H1 (cell line): Measurements from ENCODE around the gene NDUFB10. TPM values are rescaled to one million over a fixed set of nuclear protein-coding genes. Genes with fewer than 3 reads are reported as not detected.

Source experiments
- CTCF ChIA-PET: fragments of 300-600 bp; sonication (Branson Sonifier 250); formaldehyde crosslinking; loops from one replicate; lab custom pipeline; 2021; ENCODE audit not compliant: partially characterized antibody; lab: Charles Lee
- POLR2A ChIA-PET: fragments of 300-600 bp; sonication (Branson Sonifier 250); formaldehyde crosslinking; loops from one replicate; lab custom pipeline; 2021; ENCODE audit warnings: inconsistent platforms; ENCODE audit not compliant: partially characterized antibody; lab: Charles Lee
- DNase-seq, 2 experiments: peaks; one replicate each; pipeline versions ENCODE4 v3.0.0 to v3.0.0-alpha.2; 2010 to 2022; ENCODE audit warnings: low spot score in 2 of 2, low read depth in 1 of 2, mixed read lengths in 1 of 2
- FAIRE-seq: peaks from 2 replicates; lab custom pipeline; 2011; peaks lifted over from hg19 to GRCh38; lab: Jason Lieb, UNC
- H2AFZ ChIP-seq: 2 replicates; pipeline ENCODE4 v1.8.1; 2012; ENCODE audit warnings: low read length, inconsistent platforms
- H2AK5ac ChIP-seq: 2 replicates; pipeline ENCODE4 v1.6.1; 2013; ENCODE audit warnings: low read depth, low read length
- H2BK120ac ChIP-seq: replicated peaks from 2 replicates; pipeline ENCODE3; 2013; ENCODE audit warnings: low read depth, low read length, inconsistent platforms
- H2BK12ac ChIP-seq: 2 replicates; pipeline ENCODE4 v1.6.1; 2013; ENCODE audit warnings: low read depth, low read length
- H2BK15ac ChIP-seq: 2 replicates; pipeline ENCODE4 v1.6.1; 2013; ENCODE audit warnings: low read length
- H2BK20ac ChIP-seq: 2 replicates; pipeline ENCODE4 v1.6.1; 2013; ENCODE audit warnings: low read length
- H2BK5ac ChIP-seq: 2 replicates; pipeline ENCODE4 v1.6.1; 2013; ENCODE audit warnings: low read depth, low read length
- H3K14ac ChIP-seq: 2 replicates; pipeline ENCODE4 v1.6.1; 2013; ENCODE audit warnings: inconsistent platforms; ENCODE audit not compliant: insufficient read length
- H3K18ac ChIP-seq: 2 replicates; pipeline ENCODE4 v1.6.1; 2013; ENCODE audit warnings: low read length; ENCODE audit errors: extremely low read depth
- H3K23ac ChIP-seq: 2 replicates; pipeline ENCODE4 v1.6.1; 2013; ENCODE audit warnings: inconsistent platforms; ENCODE audit not compliant: insufficient read length
- H3K23me2 ChIP-seq: 2 replicates; pipeline ENCODE4 v1.6.1; 2013; ENCODE audit warnings: low read depth, low read length
- H3K27ac ChIP-seq: 2 replicates; pipeline ENCODE4 v1.6.1; 2011; ENCODE audit warnings: low read depth, low read length, inconsistent platforms
- H3K27me3 ChIP-seq, 4 experiments: replicated peaks in 1 of 4; 1 replicate in 1 of 4; 2 replicates in 3 of 4; pipeline versions ENCODE4 v1.6.1 to v1.8.1; 2011 to 2013; ENCODE audit warnings: low read length in 3 of 4, mild to moderate bottlenecking in 3 of 4, inconsistent platforms in 2 of 4, mixed read lengths in 2 of 4, moderate library complexity in 1 of 4; ENCODE audit not compliant: control insufficient read depth in 3 of 4, insufficient read depth in 3 of 4; ENCODE audit errors: extremely low read depth in 1 of 4
- H3K36me3 ChIP-seq, 4 experiments: 2 replicates each; pipeline versions ENCODE4 v1.6.1 to v1.8.1; 2011 to 2013; ENCODE audit warnings: mild to moderate bottlenecking in 4 of 4, low read length in 3 of 4, moderate library complexity in 2 of 4, control low read depth in 1 of 4, inconsistent platforms in 1 of 4; ENCODE audit not compliant: insufficient read depth in 4 of 4, control insufficient read depth in 2 of 4
- H3K4ac ChIP-seq: replicated peaks from 2 replicates; pipeline ENCODE3; 2013; ENCODE audit warnings: low read length, low read depth, mixed read lengths, inconsistent platforms; ENCODE audit not compliant: insufficient read length
- H3K4me1 ChIP-seq, 4 experiments: replicated peaks in 1 of 4; 1 replicate in 1 of 4; 2 replicates in 3 of 4; pipeline versions ENCODE4 v1.6.1 to v1.8.1; 2011 to 2013; ENCODE audit warnings: low read length in 3 of 4, inconsistent platforms in 2 of 4, mixed read lengths in 1 of 4; ENCODE audit not compliant: insufficient read depth in 4 of 4, control insufficient read depth in 3 of 4
- H3K4me2 ChIP-seq, 2 experiments: 2 replicates each; pipeline versions ENCODE4 v1.6.1 to v1.8.1; 2011 to 2013; ENCODE audit warnings: low read depth in 2 of 2, low read length in 2 of 2, control low read depth in 1 of 2, inconsistent platforms in 1 of 2, mild to moderate bottlenecking in 1 of 2; ENCODE audit not compliant: insufficient read depth in 1 of 2
- H3K4me3 ChIP-seq, 4 experiments: fragments of 200-600, 300-600 bp in 1 of 4; sonication (generic), shearing (Covaris generic), sonication (Bioruptor Twin) in 1 of 4; 2 replicates each; pipeline versions ENCODE4 v1.5.1 to v1.8.1; 2011 to 2016; ENCODE audit warnings: low read length in 4 of 4, low read depth in 3 of 4, control low read depth in 2 of 4, inconsistent platforms in 2 of 4, mild to moderate bottlenecking in 2 of 4, mixed read lengths in 1 of 4, moderate library complexity in 1 of 4; ENCODE audit not compliant: insufficient read depth in 2 of 4; ENCODE audit errors: extremely low read depth in 1 of 4
- H3K56ac ChIP-seq: replicated peaks from 2 replicates; pipeline ENCODE3; 2013; ENCODE audit warnings: low read depth, mild to moderate bottlenecking, mixed read lengths, low read length, inconsistent platforms; ENCODE audit not compliant: insufficient read length
- H3K79me1 ChIP-seq: 2 replicates; pipeline ENCODE4 v1.6.1; 2013; ENCODE audit warnings: low read depth, low read length, control low read depth
- H3K79me2 ChIP-seq, 2 experiments: 2 replicates each; pipeline versions ENCODE4 v1.6.1 to v1.8.1; 2012 to 2013; ENCODE audit warnings: low read length in 2 of 2, mild to moderate bottlenecking in 2 of 2, inconsistent platforms in 1 of 2; ENCODE audit not compliant: insufficient read depth in 2 of 2, control insufficient read depth in 1 of 2
- H3K9ac ChIP-seq, 4 experiments: replicated peaks in 1 of 4; 1 replicate in 1 of 4; 2 replicates in 3 of 4; pipeline versions ENCODE4 v1.6.1 to v1.8.1; 2011 to 2013; ENCODE audit warnings: low read depth in 3 of 4, low read length in 3 of 4, control low read depth in 2 of 4, mild to moderate bottlenecking in 2 of 4, moderate library complexity in 2 of 4, inconsistent platforms in 1 of 4; ENCODE audit errors: extremely low read depth in 1 of 4
- H3K9me3 ChIP-seq, 2 experiments: 2 replicates each; pipeline versions ENCODE4 v1.6.1 to v1.8.1; 2012 to 2013; ENCODE audit warnings: mild to moderate bottlenecking in 2 of 2, moderate library complexity in 2 of 2, control low read depth in 1 of 2, inconsistent platforms in 1 of 2, low read depth in 1 of 2, low read length in 1 of 2, mixed read lengths in 1 of 2; ENCODE audit not compliant: insufficient read depth in 2 of 2
- H4K20me1 ChIP-seq, 2 experiments: replicated peaks in 1 of 2; 2 replicates each; pipeline versions ENCODE3 to v1.8.1; 2011 to 2013; ENCODE audit warnings: inconsistent platforms in 2 of 2, low read length in 2 of 2, mild to moderate bottlenecking in 1 of 2; ENCODE audit not compliant: insufficient read depth in 2 of 2, control insufficient read depth in 1 of 2
- H4K5ac ChIP-seq: 2 replicates; pipeline ENCODE4 v1.6.1; 2013; ENCODE audit warnings: low read length, low read depth, mixed read lengths, inconsistent platforms; ENCODE audit not compliant: insufficient read length
- H4K8ac ChIP-seq: 2 replicates; pipeline ENCODE4 v1.8.0; 2013; ENCODE audit warnings: mild to moderate bottlenecking, moderate library complexity, low read length, inconsistent platforms; ENCODE audit not compliant: insufficient read depth; ENCODE audit errors: extremely low read depth
- H4K91ac ChIP-seq: replicated peaks from 2 replicates; pipeline ENCODE3; 2013; ENCODE audit warnings: low read length, mixed read lengths, inconsistent platforms; ENCODE audit not compliant: insufficient read length
- CHD2 ChIP-seq: IDR thresholded peaks from 2 replicates; pipeline ENCODE4 v1.6.1; 2012; ENCODE audit warnings: low read length, improper control_type of control experiment
- GABPA ChIP-seq: IDR thresholded peaks from 2 replicates; pipeline ENCODE4 v1.6.1; 2011; ENCODE audit warnings: mild to moderate bottlenecking, low read length, moderate library complexity, borderline replicate concordance; ENCODE audit not compliant: insufficient read depth
- KDM5A ChIP-seq: fragments of 200-600 bp; IDR thresholded peaks from 2 replicates; pipeline ENCODE4 v1.7.1; 2012; ENCODE audit warnings: mild to moderate bottlenecking, low read length, inconsistent platforms, mixed read lengths
- RAD21 ChIP-seq, 2 experiments: IDR thresholded peaks in 1 of 2; conservative IDR thresholded peaks in 1 of 2; 2 replicates each; pipeline ENCODE4 v1.6.1; 2011; ENCODE audit warnings: low read depth in 2 of 2, low read length in 2 of 2, improper control_type of control experiment in 1 of 2, inconsistent platforms in 1 of 2, mild to moderate bottlenecking in 1 of 2, moderate library complexity in 1 of 2
- WGBS, 2 experiments: shearing (Covaris generic) in 1 of 2; methylation state at CpG; one replicate each; pipeline versions ENCODE4 v1.1.6 to v1.1.7; 2013 to 2015; ENCODE audit warnings: low lambda C conversion rate in 2 of 2, mixed read lengths in 2 of 2, inconsistent platforms in 1 of 2, low coverage in 1 of 2, missing lambda C conversion rate in 1 of 2; ENCODE audit not compliant: insufficient replicate concordance in 2 of 2, insufficient coverage in 1 of 2, insufficient read length in 1 of 2; ENCODE audit errors: extremely low coverage in 1 of 2, missing lambda C conversion rate in 1 of 2; 5-methylcytosine and 5-hydroxymethylcytosine counted together
- polyA plus RNA-seq, 7 experiments: library from polyadenylated mRNA; depleted of rRNA in 3 of 7; stranded (reverse) in 5 of 7; unstranded in 2 of 7; fragments of >200 nt in 5 of 7; fragments of 200-250 nt in 2 of 7; gene quantifications; 1 replicate in 5 of 7; 2 replicates in 1 of 7; 4 replicates in 1 of 7; pipeline versions ENCODE4 v1.2.1 to v1.2.3, GENCODE V29; 2011 to 2013; ENCODE audit warnings: missing spikeins in 2 of 7, mixed read lengths in 2 of 7
- total RNA-seq: library from RNA; stranded (reverse); fragmentation: NEBNext Ultra II Directional; extraction: Animal tissue kit (Norgen Biotek cat#: 25700); gene quantifications from 2 replicates; pipeline ENCODE4 v1.2.1, GENCODE V29; 2021

Gene NDUFB10
- total and polyA plus RNA-seq, 2 of the 8 experiments (the other 6 are each of a cell fraction or from before 2014, with no cell fraction given) = 183 to 194 TPM

GRCh38 chr16:1978476-1979120 is 19.3 kb downstream of the NDUFB10 start:
- Histone ChIP-seq H2BK5ac (peak overlapping the region; percentile 44; the same call in 1 of the 2 replicates), H2BK15ac (no peak overlapping the region), H4K20me1 (peaks cover 2 to 25% of the 10 kb centered on the region in 2 experiments), H2BK120ac (no peak overlapping the region), H2AFZ (no peak overlapping the region), H3K9ac (no peak overlapping the region), H4K5ac (no peak overlapping the region), H3K36me3 (peaks cover 11 to 33% (median 22%) of the 10 kb centered on the region in 4 experiments; a peak in 7 of 8 replicates), H3K18ac (no peak overlapping the region), H3K79me2 (peaks cover 0 to 1% of the 10 kb centered on the region in 2 experiments; a peak in 1 of 4 replicates), H4K8ac (peak overlapping the region; percentile 83; the same call in 1 of the 2 replicates), H3K27ac (no peak overlapping the region), H2BK20ac (no peak overlapping the region), H3K4me1 (peaks cover 3 to 28% (median 25%) of the 10 kb centered on the region in 4 experiments), H3K9me3 (no peaks in the 10 kb centered on the region), H3K79me1 (0 out of 2 replicates have a peak, but pooled peaks cover 2% of the 10 kb centered on the region), H3K4me3 (peak overlapping the region; percentile 31 to 61 (median 38); a peak in 6 of 8 replicates), H2AK5ac (no peak overlapping the region), H3K56ac (no peak overlapping the region), H4K91ac (no peak overlapping the region), H3K4me2 (peak overlapping the region; percentile 87 to 91), H3K23ac (no peak overlapping the region), H3K4ac (no peak overlapping the region), H3K23me2 (peaks cover 19% of the 10 kb centered on the region), H2BK12ac (no peak overlapping the region), H3K14ac (no peak overlapping the region), H3K27me3 (peaks cover 8 to 40% (median 39%) of the 10 kb centered on the region in 4 experiments; a peak in 6 of 7 replicates)
- no peak for FAIRE-seq
- ChIA-PET POLR2A (interaction anchor here (0.8 to 28.2 kb wide), 14 partner anchors 9 to 176 kb away, joined by 3 to 736 read pairs (median 6); partner anchors contain the start of genes FAHD1, HAGH, MSRB1 and NDUFB10), CTCF (interaction anchor here (0.5 to 1.5 kb wide), 4 partner anchors 19 to 51 kb away, joined by 3 to 4 read pairs (median 4); no protein-coding TSS in a partner anchor)
- TF ChIP-seq KDM5A (no peak), CHD2 (no peak), RAD21 (IDR thresholded peaks at IDR 0.05 in 1 of 2, conservative IDR thresholded peaks at IDR 0.05 in 1 of 2; ENCODE audit: low read depth in 2 of 2, low read length in 2 of 2) (no peak), GABPA (peak; percentile 39; the same call in 1 of the 2 replicates)
- WGBS, 2 experiments = 66% methylated on average over 34 of the region's 37 CpGs; no CpG with 5 or more reads in 1 of the 2 experiments
- DNase-seq = peak in 1 of 2 experiments; percentile 66
